ENCODE measurements around the gene POPDC2.

DNA sequence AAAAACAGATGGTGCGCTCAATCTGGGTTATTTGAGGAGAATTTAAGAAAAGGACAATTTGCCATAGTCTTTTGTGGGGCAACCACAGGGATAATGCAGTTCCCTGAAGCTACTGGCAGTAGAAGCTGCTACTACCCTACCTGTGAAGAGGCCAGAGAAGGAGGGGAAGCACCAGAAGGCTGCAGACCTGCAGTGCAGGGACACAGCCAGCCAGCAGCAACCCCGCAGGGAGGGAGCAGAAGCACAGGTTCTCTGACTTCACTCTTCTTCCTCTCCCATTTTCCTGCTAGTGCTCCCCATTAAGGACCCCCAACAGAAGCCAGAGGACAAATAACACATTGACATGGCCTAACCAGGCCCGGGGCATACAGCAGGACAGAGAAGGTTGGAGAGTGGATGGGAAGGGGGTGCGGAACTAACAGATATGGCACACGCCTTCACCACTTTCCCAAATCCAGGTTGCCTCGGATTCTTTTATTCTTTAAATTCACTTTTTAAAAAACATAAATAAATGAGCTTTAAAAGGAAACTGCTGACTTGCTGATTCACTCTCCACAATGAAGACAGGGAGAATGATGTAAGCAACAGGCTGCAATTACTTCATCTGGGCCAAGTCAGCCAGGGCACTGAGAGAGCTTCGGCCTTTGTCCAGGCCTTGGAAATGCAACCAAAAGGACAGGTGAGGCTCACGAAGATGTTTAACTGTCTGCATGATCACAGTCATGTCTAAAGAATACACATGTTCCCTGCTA, 30.1 kb downstream of the POPDC2 start:
- TF ChIP-seq, protein P1, sequence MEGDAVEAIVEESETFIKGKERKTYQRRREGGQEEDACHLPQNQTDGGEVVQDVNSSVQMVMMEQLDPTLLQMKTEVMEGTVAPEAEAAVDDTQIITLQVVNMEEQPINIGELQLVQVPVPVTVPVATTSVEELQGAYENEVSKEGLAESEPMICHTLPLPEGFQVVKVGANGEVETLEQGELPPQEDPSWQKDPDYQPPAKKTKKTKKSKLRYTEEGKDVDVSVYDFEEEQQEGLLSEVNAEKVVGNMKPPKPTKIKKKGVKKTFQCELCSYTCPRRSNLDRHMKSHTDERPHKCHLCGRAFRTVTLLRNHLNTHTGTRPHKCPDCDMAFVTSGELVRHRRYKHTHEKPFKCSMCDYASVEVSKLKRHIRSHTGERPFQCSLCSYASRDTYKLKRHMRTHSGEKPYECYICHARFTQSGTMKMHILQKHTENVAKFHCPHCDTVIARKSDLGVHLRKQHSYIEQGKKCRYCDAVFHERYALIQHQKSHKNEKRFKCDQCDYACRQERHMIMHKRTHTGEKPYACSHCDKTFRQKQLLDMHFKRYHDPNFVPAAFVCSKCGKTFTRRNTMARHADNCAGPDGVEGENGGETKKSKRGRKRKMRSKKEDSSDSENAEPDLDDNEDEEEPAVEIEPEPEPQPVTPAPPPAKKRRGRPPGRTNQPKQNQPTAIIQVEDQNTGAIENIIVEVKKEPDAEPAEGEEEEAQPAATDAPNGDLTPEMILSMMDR (tag by site-specific recombination; IDR thresholded peaks at IDR 0.05): no peak
- no peak for TF ChIP-seq GLI4 (tag by site-specific recombination; IDR thresholded peaks at IDR 0.05)
- TF ChIP-seq, protein P2, sequence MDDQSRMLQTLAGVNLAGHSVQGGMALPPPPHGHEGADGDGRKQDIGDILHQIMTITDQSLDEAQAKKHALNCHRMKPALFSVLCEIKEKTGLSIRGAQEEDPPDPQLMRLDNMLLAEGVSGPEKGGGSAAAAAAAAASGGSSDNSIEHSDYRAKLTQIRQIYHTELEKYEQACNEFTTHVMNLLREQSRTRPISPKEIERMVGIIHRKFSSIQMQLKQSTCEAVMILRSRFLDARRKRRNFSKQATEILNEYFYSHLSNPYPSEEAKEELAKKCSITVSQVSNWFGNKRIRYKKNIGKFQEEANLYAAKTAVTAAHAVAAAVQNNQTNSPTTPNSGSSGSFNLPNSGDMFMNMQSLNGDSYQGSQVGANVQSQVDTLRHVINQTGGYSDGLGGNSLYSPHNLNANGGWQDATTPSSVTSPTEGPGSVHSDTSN (CRISPR knock-in tag; IDR thresholded peaks at IDR 0.05): no peak
- TF ChIP-seq, protein P3, sequence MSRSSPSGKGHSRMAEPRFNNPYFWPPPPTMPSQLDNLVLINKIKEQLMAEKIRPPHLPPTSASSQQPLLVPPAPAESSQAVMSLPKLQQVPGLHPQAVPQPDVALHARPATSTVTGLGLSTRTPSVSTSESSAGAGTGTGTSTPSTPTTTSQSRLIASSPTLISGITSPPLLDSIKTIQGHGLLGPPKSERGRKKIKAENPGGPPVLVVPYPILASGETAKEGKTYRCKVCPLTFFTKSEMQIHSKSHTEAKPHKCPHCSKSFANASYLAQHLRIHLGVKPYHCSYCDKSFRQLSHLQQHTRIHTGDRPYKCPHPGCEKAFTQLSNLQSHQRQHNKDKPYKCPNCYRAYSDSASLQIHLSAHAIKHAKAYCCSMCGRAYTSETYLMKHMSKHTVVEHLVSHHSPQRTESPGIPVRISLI (tag by site-specific recombination; IDR thresholded peaks at IDR 0.05): no peak
- no peak for TF ChIP-seq ZNF24 (tag by site-specific recombination; IDR thresholded peaks at IDR 0.05)
- TF ChIP-seq, protein P4, sequence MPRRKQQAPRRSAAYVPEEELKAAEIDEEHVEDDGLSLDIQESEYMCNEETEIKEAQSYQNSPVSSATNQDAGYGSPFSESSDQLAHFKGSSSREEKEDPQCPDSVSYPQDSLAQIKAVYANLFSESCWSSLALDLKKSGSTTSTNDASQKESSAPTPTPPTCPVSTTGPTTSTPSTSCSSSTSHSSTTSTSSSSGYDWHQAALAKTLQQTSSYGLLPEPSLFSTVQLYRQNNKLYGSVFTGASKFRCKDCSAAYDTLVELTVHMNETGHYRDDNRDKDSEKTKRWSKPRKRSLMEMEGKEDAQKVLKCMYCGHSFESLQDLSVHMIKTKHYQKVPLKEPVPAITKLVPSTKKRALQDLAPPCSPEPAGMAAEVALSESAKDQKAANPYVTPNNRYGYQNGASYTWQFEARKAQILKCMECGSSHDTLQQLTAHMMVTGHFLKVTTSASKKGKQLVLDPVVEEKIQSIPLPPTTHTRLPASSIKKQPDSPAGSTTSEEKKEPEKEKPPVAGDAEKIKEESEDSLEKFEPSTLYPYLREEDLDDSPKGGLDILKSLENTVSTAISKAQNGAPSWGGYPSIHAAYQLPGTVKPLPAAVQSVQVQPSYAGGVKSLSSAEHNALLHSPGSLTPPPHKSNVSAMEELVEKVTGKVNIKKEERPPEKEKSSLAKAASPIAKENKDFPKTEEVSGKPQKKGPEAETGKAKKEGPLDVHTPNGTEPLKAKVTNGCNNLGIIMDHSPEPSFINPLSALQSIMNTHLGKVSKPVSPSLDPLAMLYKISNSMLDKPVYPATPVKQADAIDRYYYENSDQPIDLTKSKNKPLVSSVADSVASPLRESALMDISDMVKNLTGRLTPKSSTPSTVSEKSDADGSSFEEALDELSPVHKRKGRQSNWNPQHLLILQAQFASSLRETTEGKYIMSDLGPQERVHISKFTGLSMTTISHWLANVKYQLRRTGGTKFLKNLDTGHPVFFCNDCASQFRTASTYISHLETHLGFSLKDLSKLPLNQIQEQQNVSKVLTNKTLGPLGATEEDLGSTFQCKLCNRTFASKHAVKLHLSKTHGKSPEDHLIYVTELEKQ (tag by site-specific recombination; IDR thresholded peaks at IDR 0.05; ENCODE audit: borderline replicate concordance): no peak
- no peak for TF ChIP-seq ZNF629 (tag by site-specific recombination; IDR thresholded peaks at IDR 0.05)
- TF ChIP-seq, protein P5, sequence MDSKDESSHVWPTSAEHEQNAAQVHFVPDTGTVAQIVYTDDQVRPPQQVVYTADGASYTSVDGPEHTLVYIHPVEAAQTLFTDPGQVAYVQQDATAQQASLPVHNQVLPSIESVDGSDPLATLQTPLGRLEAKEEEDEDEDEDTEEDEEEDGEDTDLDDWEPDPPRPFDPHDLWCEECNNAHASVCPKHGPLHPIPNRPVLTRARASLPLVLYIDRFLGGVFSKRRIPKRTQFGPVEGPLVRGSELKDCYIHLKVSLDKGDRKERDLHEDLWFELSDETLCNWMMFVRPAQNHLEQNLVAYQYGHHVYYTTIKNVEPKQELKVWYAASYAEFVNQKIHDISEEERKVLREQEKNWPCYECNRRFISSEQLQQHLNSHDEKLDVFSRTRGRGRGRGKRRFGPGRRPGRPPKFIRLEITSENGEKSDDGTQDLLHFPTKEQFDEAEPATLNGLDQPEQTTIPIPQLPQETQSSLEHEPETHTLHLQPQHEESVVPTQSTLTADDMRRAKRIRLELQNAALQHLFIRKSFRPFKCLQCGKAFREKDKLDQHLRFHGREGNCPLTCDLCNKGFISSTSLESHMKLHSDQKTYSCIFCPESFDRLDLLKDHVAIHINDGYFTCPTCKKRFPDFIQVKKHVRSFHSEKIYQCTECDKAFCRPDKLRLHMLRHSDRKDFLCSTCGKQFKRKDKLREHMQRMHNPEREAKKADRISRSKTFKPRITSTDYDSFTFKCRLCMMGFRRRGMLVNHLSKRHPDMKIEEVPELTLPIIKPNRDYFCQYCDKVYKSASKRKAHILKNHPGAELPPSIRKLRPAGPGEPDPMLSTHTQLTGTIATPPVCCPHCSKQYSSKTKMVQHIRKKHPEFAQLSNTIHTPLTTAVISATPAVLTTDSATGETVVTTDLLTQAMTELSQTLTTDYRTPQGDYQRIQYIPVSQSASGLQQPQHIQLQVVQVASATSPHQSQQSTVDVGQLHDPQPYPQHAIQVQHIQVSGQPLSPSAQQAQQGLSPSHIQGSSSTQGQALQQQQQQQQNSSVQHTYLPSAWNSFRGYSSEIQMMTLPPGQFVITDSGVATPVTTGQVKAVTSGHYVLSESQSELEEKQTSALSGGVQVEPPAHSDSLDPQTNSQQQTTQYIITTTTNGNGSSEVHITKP (tag by site-specific recombination; IDR thresholded peaks at IDR 0.05): no peak
- TF ChIP-seq ZNF830 (tag by site-specific recombination; IDR thresholded peaks at IDR 0.05; ENCODE audit: low read depth): no peak
- TF ChIP-seq KLF16 (tag by site-specific recombination; IDR thresholded peaks at IDR 0.05): no peak
- TF ChIP-seq, protein P6, sequence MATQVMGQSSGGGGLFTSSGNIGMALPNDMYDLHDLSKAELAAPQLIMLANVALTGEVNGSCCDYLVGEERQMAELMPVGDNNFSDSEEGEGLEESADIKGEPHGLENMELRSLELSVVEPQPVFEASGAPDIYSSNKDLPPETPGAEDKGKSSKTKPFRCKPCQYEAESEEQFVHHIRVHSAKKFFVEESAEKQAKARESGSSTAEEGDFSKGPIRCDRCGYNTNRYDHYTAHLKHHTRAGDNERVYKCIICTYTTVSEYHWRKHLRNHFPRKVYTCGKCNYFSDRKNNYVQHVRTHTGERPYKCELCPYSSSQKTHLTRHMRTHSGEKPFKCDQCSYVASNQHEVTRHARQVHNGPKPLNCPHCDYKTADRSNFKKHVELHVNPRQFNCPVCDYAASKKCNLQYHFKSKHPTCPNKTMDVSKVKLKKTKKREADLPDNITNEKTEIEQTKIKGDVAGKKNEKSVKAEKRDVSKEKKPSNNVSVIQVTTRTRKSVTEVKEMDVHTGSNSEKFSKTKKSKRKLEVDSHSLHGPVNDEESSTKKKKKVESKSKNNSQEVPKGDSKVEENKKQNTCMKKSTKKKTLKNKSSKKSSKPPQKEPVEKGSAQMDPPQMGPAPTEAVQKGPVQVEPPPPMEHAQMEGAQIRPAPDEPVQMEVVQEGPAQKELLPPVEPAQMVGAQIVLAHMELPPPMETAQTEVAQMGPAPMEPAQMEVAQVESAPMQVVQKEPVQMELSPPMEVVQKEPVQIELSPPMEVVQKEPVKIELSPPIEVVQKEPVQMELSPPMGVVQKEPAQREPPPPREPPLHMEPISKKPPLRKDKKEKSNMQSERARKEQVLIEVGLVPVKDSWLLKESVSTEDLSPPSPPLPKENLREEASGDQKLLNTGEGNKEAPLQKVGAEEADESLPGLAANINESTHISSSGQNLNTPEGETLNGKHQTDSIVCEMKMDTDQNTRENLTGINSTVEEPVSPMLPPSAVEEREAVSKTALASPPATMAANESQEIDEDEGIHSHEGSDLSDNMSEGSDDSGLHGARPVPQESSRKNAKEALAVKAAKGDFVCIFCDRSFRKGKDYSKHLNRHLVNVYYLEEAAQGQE (tag by site-specific recombination; IDR thresholded peaks at IDR 0.05): no peak
- TF ChIP-seq ZBTB7A (tag by site-specific recombination; IDR thresholded peaks at IDR 0.05; ENCODE audit: low read depth): no peak
- TF ChIP-seq, protein P7, sequence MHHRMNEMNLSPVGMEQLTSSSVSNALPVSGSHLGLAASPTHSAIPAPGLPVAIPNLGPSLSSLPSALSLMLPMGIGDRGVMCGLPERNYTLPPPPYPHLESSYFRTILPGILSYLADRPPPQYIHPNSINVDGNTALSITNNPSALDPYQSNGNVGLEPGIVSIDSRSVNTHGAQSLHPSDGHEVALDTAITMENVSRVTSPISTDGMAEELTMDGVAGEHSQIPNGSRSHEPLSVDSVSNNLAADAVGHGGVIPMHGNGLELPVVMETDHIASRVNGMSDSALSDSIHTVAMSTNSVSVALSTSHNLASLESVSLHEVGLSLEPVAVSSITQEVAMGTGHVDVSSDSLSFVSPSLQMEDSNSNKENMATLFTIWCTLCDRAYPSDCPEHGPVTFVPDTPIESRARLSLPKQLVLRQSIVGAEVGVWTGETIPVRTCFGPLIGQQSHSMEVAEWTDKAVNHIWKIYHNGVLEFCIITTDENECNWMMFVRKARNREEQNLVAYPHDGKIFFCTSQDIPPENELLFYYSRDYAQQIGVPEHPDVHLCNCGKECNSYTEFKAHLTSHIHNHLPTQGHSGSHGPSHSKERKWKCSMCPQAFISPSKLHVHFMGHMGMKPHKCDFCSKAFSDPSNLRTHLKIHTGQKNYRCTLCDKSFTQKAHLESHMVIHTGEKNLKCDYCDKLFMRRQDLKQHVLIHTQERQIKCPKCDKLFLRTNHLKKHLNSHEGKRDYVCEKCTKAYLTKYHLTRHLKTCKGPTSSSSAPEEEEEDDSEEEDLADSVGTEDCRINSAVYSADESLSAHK (tag by site-specific recombination; IDR thresholded peaks at IDR 0.05): no peak
- no peak for TF ChIP-seq MYNN (tag by site-specific recombination; IDR thresholded peaks at IDR 0.05; ENCODE audit: borderline replicate concordance)
